GM18951 (cell line): ENCODE results near the gene SLC9A6.
A peak's percentile ranks its signal among the peaks of the same experiment; 100 is the strongest.

Source experiments
- POLR2A ChIP-seq: IDR thresholded peaks from 4 replicates; pipeline ENCODE4 v1.6.1; 2011; ENCODE audit warnings: mild to moderate bottlenecking; ENCODE audit not compliant: insufficient read length, insufficient read depth; ENCODE audit errors: extremely low read depth
- in situ Hi-C: fragments of 300-500 bp; cut with MboI; formaldehyde crosslinking; loops from one replicate; pipeline ENCODE4 v1.12.0; 2022; ENCODE audit warnings: low sequenced_read_pairs, mixed read lengths, inconsistent platforms; ENCODE audit not compliant: unreplicated experiment

The SLC9A6 gene

GRCh38 chrX:135985157-135985972, at the start of gene SLC9A6:
TSS of gene SLC9A6 (plus strand) at chrX:135985435. CDS start at chrX:135985659, 224 bp downstream.
- in situ Hi-C loops: no loop called here
- TF ChIP-seq POLR2A: peak; percentile 63

GRCh38 chrX:135944486-135944885, 40.7 kb upstream of the SLC9A6 start:
- no peak for TF ChIP-seq POLR2A
- in situ Hi-C loops: no loop called here

GRCh38 chrX:135951291-135951690, 33.9 kb upstream of the SLC9A6 start:
- TF ChIP-seq POLR2A: no peak
- in situ Hi-C loops: no loop called here

GRCh38 chrX:135973025-135973547, 12.1 kb upstream of the SLC9A6 start:
- in situ Hi-C loops: no loop called here
- TF ChIP-seq POLR2A: no peak

- peak; percentile 62 for TF ChIP-seq POLR2A
- in situ Hi-C loops: no loop called here
Measured at GRCh38 chrX:135973548-135974278, 11.5 kb upstream of the SLC9A6 start, which contains the start of gene MMGT1. TSS of gene MMGT1 (minus strand) at chrX:135973988. CDS start at chrX:135973675, 313 bp downstream.

- no peak for TF ChIP-seq POLR2A
- in situ Hi-C loops: no loop called here
Measured at GRCh38 chrX:135974279-135974856, 10.9 kb upstream of the SLC9A6 start.

GRCh38 chrX:135975421-135975820, 9.8 kb upstream of the SLC9A6 start:
- in situ Hi-C loops: no loop called here
- TF ChIP-seq POLR2A: no peak

GRCh38 chrX:135977611-135978010, 7.6 kb upstream of the SLC9A6 start:
- no peak for TF ChIP-seq POLR2A
- in situ Hi-C loops: no loop called here

GRCh38 chrX:135981010-135981409, 4.2 kb upstream of the SLC9A6 start:
- TF ChIP-seq POLR2A: no peak
- in situ Hi-C loops: no loop called here

GRCh38 chrX:135981668-135982067, 3.6 kb upstream of the SLC9A6 start:
- in situ Hi-C loops: no loop called here
- TF ChIP-seq POLR2A: no peak

GRCh38 chrX:135982860-135983259, 2.4 kb upstream of the SLC9A6 start:
- in situ Hi-C loops: no loop called here
- no peak for TF ChIP-seq POLR2A

GRCh38 chrX:135984256-135984655, 979 bp upstream of the SLC9A6 start:
- TF ChIP-seq POLR2A: no peak
- in situ Hi-C loops: no loop called here

GRCh38 chrX:135984791-135985156, 461 bp upstream of the SLC9A6 start:
- TF ChIP-seq POLR2A: no peak
- in situ Hi-C loops: no loop called here
